ENCODE results near the gene GPS1.

Gene GPS1

GRCh38 chr17:82079001-82079677 is 27.4 kb downstream of the GPS1 start:
- DNase-seq (ENCODE audit: low read depth): no peak

GRCh38 chr17:82080048-82080788 is 28.5 kb downstream of the GPS1 start:
- no peak for DNase-seq (ENCODE audit: low read depth)

- DNase-seq (ENCODE audit: low read depth): no peak
Measured at GRCh38 chr17:82080789-82081464, 29.2 kb downstream of the GPS1 start.

- no peak for DNase-seq (ENCODE audit: low read depth)
Measured at GRCh38 chr17:82081546-82081945, 29.8 kb downstream of the GPS1 start.

GRCh38 chr17:82081966-82082365 is 30.3 kb downstream of the GPS1 start:
- no peak for DNase-seq (ENCODE audit: low read depth)

GRCh38 chr17:82082456-82082855 is 30.8 kb downstream of the GPS1 start:
- DNase-seq (ENCODE audit: low read depth): no peak

- no peak for DNase-seq (ENCODE audit: low read depth)
Measured at GRCh38 chr17:82083009-82083408, 31.3 kb downstream of the GPS1 start.

GRCh38 chr17:82083533-82084359 is 32.0 kb downstream of the GPS1 start:
- no peak for DNase-seq (ENCODE audit: low read depth)

- DNase-seq (ENCODE audit: low read depth): no peak
Measured at GRCh38 chr17:82084373-82085030, 32.8 kb downstream of the GPS1 start.

- DNase-seq (ENCODE audit: low read depth): no peak
Measured at GRCh38 chr17:82085031-82085861, 33.5 kb downstream of the GPS1 start.

GRCh38 chr17:82085931-82086764 is 34.5 kb downstream of the GPS1 start:
- DNase-seq (ENCODE audit: low read depth): no peak

- no peak for DNase-seq (ENCODE audit: low read depth)
Measured at GRCh38 chr17:82086941-82087906, 35.5 kb downstream of the GPS1 start.

GRCh38 chr17:82087961-82088837 is 36.5 kb downstream of the GPS1 start:
- no peak for DNase-seq (ENCODE audit: low read depth)

GRCh38 chr17:82088838-82089722 is 37.4 kb downstream of the GPS1 start:
- DNase-seq (ENCODE audit: low read depth): no peak

GRCh38 chr17:82089723-82090548 is 38.2 kb downstream of the GPS1 start:
- no peak for DNase-seq (ENCODE audit: low read depth)

Measured in EH (cell line).